Measurements from ENCODE around the gene CD93.

CD93 gene

GRCh38 chr20:23047001-23047737, 39.0 kb downstream of the CD93 start:
- peak overlapping the region; percentile 28 for H3K4me3 ChIP-seq (replicated peaks; ENCODE audit: low read depth, low read length)
- DNase-seq (ENCODE audit: low read depth), result no peak
- TF ChIP-seq CTCF (IDR thresholded peaks at IDR 0.05; ENCODE audit: low read length, missing control alignments), result no peak

DNA sequence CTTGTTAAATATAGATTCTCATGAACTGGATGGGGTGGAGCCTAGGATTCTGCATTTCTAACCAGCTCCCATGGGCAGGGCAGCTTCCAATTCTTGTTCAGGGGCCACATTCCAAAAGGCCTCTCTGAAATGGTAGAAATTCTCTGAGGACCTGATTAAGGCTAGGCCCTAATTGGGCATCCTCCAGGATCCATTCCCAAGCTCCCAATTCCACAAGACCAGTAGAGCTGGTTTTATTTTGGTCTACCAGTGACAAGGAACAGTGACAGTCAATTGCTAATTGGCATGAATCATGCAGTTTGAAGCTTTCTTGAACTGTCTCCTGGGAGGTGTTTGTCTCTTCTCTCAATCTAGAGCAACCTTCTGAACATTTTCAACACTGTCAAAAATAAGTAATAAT, 39.7 kb downstream of the CD93 start:
- TF ChIP-seq CTCF (IDR thresholded peaks at IDR 0.05; ENCODE audit: low read length, missing control alignments), result no peak
- DNase-seq (ENCODE audit: low read depth), result no peak
- no peak overlapping the region for H3K4me3 ChIP-seq (replicated peaks; ENCODE audit: low read depth, low read length)

DNA sequence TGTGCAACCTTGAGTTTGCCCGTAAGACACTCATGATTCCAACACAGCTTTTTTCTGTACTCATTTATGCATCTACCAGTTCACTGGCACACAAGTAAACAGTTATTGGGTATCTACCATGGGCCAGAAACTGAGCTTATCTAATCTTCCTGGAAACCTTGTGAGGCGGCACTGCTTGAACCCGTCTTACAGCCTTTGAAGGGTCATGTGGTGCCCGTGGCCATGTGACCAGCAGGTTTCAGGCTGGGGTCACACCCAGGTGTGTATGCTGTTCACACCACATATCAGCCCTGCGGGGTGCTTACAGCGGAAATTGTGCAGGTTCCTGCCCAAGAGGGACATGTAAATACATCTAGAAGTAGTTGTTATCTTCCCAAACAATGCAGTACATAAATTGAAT, 42.7 kb downstream of the CD93 start:
- no peak for DNase-seq (ENCODE audit: low read depth)
- no peak for TF ChIP-seq CTCF (IDR thresholded peaks at IDR 0.05; ENCODE audit: low read length, missing control alignments)

GRCh38 chr20:23042270-23042669, 43.9 kb downstream of the CD93 start:
- TF ChIP-seq CTCF (IDR thresholded peaks at IDR 0.05; ENCODE audit: low read length, missing control alignments), result no peak
- DNase-seq (ENCODE audit: low read depth), result no peak
- H3K4me3 ChIP-seq (replicated peaks; ENCODE audit: low read depth, low read length), result no peak overlapping the region

More for the DNA sequence above, 42.7 kb downstream of the CD93 start:
- no peak overlapping the region for H3K4me3 ChIP-seq (replicated peaks; ENCODE audit: low read depth, low read length)

- TF ChIP-seq CTCF (IDR thresholded peaks at IDR 0.05; ENCODE audit: low read length, missing control alignments), result no peak
- no peak overlapping the region for H3K4me3 ChIP-seq (replicated peaks; ENCODE audit: low read depth, low read length)
- no peak for DNase-seq (ENCODE audit: low read depth)
These were observed 46.1 kb downstream of the CD93 start for GRCh38 chr20:23039885-23040508.

GRCh38 chr20:23039136-23039875, 46.8 kb downstream of the CD93 start:
- H3K4me3 ChIP-seq (replicated peaks; ENCODE audit: low read depth, low read length), result no peak overlapping the region
- no peak for DNase-seq (ENCODE audit: low read depth)
- TF ChIP-seq CTCF (IDR thresholded peaks at IDR 0.05; ENCODE audit: low read length, missing control alignments), result no peak

Measured in fibroblast of pulmonary artery (primary cell).